GM21447 (cell line): Measurements from ENCODE around the gene MTLN.
A peak's percentile ranks its signal among the peaks of the same experiment; 100 is the strongest.
"Not testable (repeated sequence)": the region's sequence is repeated elsewhere in the genome, so short reads cannot be mapped to it uniquely, and the experiment has no call there.

Experiments
- ATAC-seq: cut with Tn5 transposase; IDR thresholded peaks from one replicate; pipeline ENCODE4 v1.9.1; 2021; ENCODE audit not compliant: unreplicated experiment

Gene MTLN

GRCh38 chr2:110211938-110212858 is at the start of gene MTLN:
MTLN (minus strand) TSS chr2:110212547; CDS start chr2:110212525, 22 bp downstream.
- ATAC-seq, result peak; percentile 94

- not testable (repeated sequence) for ATAC-seq
Measured at GRCh38 chr2:110261910-110262309, 49.6 kb upstream of the MTLN start.

GRCh38 chr2:110248081-110248795 is 35.9 kb upstream of the MTLN start:
- not testable (repeated sequence) for ATAC-seq

GRCh38 chr2:110245488-110246435 is 33.4 kb upstream of the MTLN start:
- ATAC-seq, result not testable (repeated sequence)

GRCh38 chr2:110243283-110243682 is 30.9 kb upstream of the MTLN start:
- ATAC-seq, result not testable (repeated sequence)

GRCh38 chr2:110234514-110234913 is 22.2 kb upstream of the MTLN start:
- not testable (repeated sequence) for ATAC-seq

- not testable (repeated sequence) for ATAC-seq
Measured at GRCh38 chr2:110229886-110230285, 17.5 kb upstream of the MTLN start.

GRCh38 chr2:110222626-110223025 is 10.3 kb upstream of the MTLN start:
- ATAC-seq, result not testable (repeated sequence)

- ATAC-seq, result no peak
Measured at GRCh38 chr2:110221938-110222337, 9.6 kb upstream of the MTLN start.

GRCh38 chr2:110220190-110220564 is 7.8 kb upstream of the MTLN start:
- ATAC-seq, result no peak

- ATAC-seq, result no peak
Measured at GRCh38 chr2:110219496-110220189, 7.3 kb upstream of the MTLN start.

GRCh38 chr2:110218889-110219288 is 6.5 kb upstream of the MTLN start:
- ATAC-seq, result not testable (repeated sequence)

GRCh38 chr2:110216803-110217202 is 4.5 kb upstream of the MTLN start:
- ATAC-seq, result no peak

- no peak for ATAC-seq
Measured at GRCh38 chr2:110216199-110216598, 3.9 kb upstream of the MTLN start.

GRCh38 chr2:110215566-110216158 is 3.3 kb upstream of the MTLN start:
- ATAC-seq, result no peak

- no peak for ATAC-seq
Measured at GRCh38 chr2:110215091-110215490, 2.7 kb upstream of the MTLN start.

GRCh38 chr2:110213522-110213921 is 1.2 kb upstream of the MTLN start:
- not testable (repeated sequence) for ATAC-seq

- no peak for ATAC-seq
Measured at GRCh38 chr2:110205660-110206455, 6.5 kb downstream of the MTLN start.
